HepG2 (cell line): ENCODE measurements around the gene ATP1A1. TPM values are rescaled to one million over a fixed set of nuclear protein-coding genes. Genes with fewer than 3 reads are reported as not detected.
A peak's percentile ranks its signal among the peaks of the same experiment; 100 is the strongest.

Experiments used
- ATAC-seq: fragments of 200-7000 bp; cut with Tn5 transposase; 3 replicates; pipeline ENCODE4 v1.9.1; 2020; ENCODE audit warnings: mild to moderate bottlenecking, moderate library complexity
- BruUV-seq: library from RNA; stranded (reverse); fragments of 400-500 nt; replicated peaks from 2 replicates; lab custom pipeline; 2021; lab: Mats Ljungman, UMichigan
- CTCF ChIA-PET: fragments of 300-600 bp; formaldehyde crosslinking; extraction: SDS; loops from one replicate; lab custom pipeline; 2021; ENCODE audit warnings: low total read pairs, inconsistent platforms, low intra/inter-chr PET ratio; lab: Yijun Ruan, JAX
- POLR2A ChIA-PET: fragments of 350-600 bp; sonication (Branson Sonifier 250); formaldehyde crosslinking; loops from one replicate; lab custom pipeline; 2020; ENCODE audit warnings: antibody characterized with exemption, inconsistent platforms; lab: Yijun Ruan, JAX
- DNase-seq: peaks from one replicate; pipeline ENCODE4 v3.0.0-alpha.2; 2015; ENCODE audit warnings: low spot score
- FAIRE-seq: peaks from 3 replicates; lab custom pipeline; 2011; peaks lifted over from hg19 to GRCh38; lab: Jason Lieb, UNC
- H2AFZ ChIP-seq: one replicate; pipeline ENCODE4 v1.6.1; 2011; ENCODE audit warnings: low read length, inconsistent platforms
- H3K27ac ChIP-seq: fragments of 300-600 bp; 3 replicates; pipeline ENCODE4 v1.8.0; 2011; ENCODE audit warnings: mixed run types, mild to moderate bottlenecking, mixed read lengths, low read length, inconsistent platforms; ENCODE audit not compliant: insufficient read depth; ENCODE audit errors: extremely low read length
- H3K27me3 ChIP-seq, 2 experiments: fragments of 200-600 bp in 1 of 2; 2 replicates in 1 of 2; 3 replicates in 1 of 2; pipeline versions ENCODE4 v1.6.0 to v1.8.0; 2011; ENCODE audit warnings: low read length in 2 of 2, mild to moderate bottlenecking in 2 of 2, moderate library complexity in 2 of 2, inconsistent platforms in 1 of 2; ENCODE audit not compliant: insufficient read depth in 2 of 2, control insufficient read depth in 1 of 2
- H3K36me3 ChIP-seq, 2 experiments: fragments of 200-600 bp in 1 of 2; replicated peaks in 1 of 2; 2 replicates in 1 of 2; 3 replicates in 1 of 2; pipeline versions ENCODE4 v1.5.1 to v1.8.0; 2011; ENCODE audit warnings: low read length in 2 of 2, inconsistent platforms in 1 of 2; ENCODE audit not compliant: insufficient read depth in 2 of 2, control insufficient read depth in 1 of 2
- H3K4me1 ChIP-seq: 2 replicates; pipeline ENCODE4 v1.5.1; 2012; ENCODE audit warnings: low read length, inconsistent platforms; ENCODE audit not compliant: insufficient read depth
- H3K4me2 ChIP-seq: 2 replicates; pipeline ENCODE4 v1.6.0; 2011; ENCODE audit warnings: low read depth, low read length, inconsistent platforms
- H3K4me3 ChIP-seq, 3 experiments: fragments of 200-600 bp in 1 of 3; sonication (generic), shearing (Covaris generic) in 1 of 3; replicated peaks in 1 of 3; 2 replicates each; pipeline ENCODE4 v1.5.1; 2011 to 2016; ENCODE audit warnings: low read length in 3 of 3, inconsistent platforms in 2 of 3, low read depth in 2 of 3, mild to moderate bottlenecking in 2 of 3, control low read depth in 1 of 3, mixed read lengths in 1 of 3; ENCODE audit not compliant: insufficient read depth in 1 of 3
- H3K79me2 ChIP-seq: one replicate; pipeline ENCODE4 v1.6.1; 2011; ENCODE audit warnings: low read length, inconsistent platforms; ENCODE audit not compliant: insufficient read depth
- H3K9ac ChIP-seq: 2 replicates; pipeline ENCODE4 v1.6.0; 2011; ENCODE audit warnings: mild to moderate bottlenecking, low read depth, low read length, inconsistent platforms; ENCODE audit not compliant: insufficient read depth
- H3K9me3 ChIP-seq: 2 replicates; pipeline ENCODE4 v1.5.1; 2012; ENCODE audit warnings: mild to moderate bottlenecking, low read length
- H4K20me1 ChIP-seq: 2 replicates; pipeline ENCODE4 v1.6.0; 2011; ENCODE audit warnings: inconsistent platforms, mild to moderate bottlenecking, low read length, moderate library complexity; ENCODE audit not compliant: insufficient read depth
- FOXP1 ChIP-seq, 2 experiments: fragments of 450-650 bp in 1 of 2; IDR thresholded peaks; 2 replicates each; pipeline ENCODE4 v1.6.1; 2017 to 2018; ENCODE audit warnings: antibody characterized with exemption in 1 of 2
- HHEX ChIP-seq: IDR thresholded peaks from 2 replicates; pipeline ENCODE4 v1.6.1; 2016; ENCODE audit warnings: control low read depth
- KAT2B ChIP-seq: fragments of 150-350 bp; IDR thresholded peaks from 2 replicates; pipeline ENCODE4 v1.6.1; 2014; ENCODE audit warnings: low read depth, low read length, borderline replicate concordance
- NFYC ChIP-seq: IDR thresholded peaks from 2 replicates; pipeline ENCODE4 v1.6.1; 2016; ENCODE audit warnings: missing genetic modification reagents, missing compliant biosample characterization
- POLR2G ChIP-seq: fragments of 200-400 bp; formaldehyde crosslinking; IDR thresholded peaks from 2 replicates; pipeline ENCODE4 v1.6.1; 2018; ENCODE audit warnings: mild to moderate bottlenecking, low read depth, low read length, moderate library complexity
- SRSF9 ChIP-seq: fragments of 200-400 bp; formaldehyde crosslinking; IDR thresholded peaks from 2 replicates; pipeline ENCODE4 v1.6.1; 2018; ENCODE audit warnings: borderline replicate concordance, mild to moderate bottlenecking, low read depth, low read length; ENCODE audit not compliant: insufficient read depth, poor library complexity, severe bottlenecking
- TBX3 ChIP-seq: fragments of 450-650 bp; IDR thresholded peaks from 2 replicates; pipeline ENCODE4 v1.6.1; 2017; ENCODE audit warnings: antibody characterized with exemption, mild to moderate bottlenecking, inconsistent platforms, borderline replicate concordance
- THAP11 ChIP-seq: IDR thresholded peaks from 2 replicates; pipeline ENCODE4 v1.6.1; 2016; ENCODE audit warnings: missing biosample characterization, missing genetic modification reagents
- TP53 ChIP-seq: sonication (generic); formaldehyde crosslinking; conservative IDR thresholded peaks from 2 replicates; pipeline ENCODE4 v1.4.0; 2020; ENCODE audit warnings: missing genetic modification reagents
- ZBTB3 ChIP-seq: sonication (generic); formaldehyde crosslinking; IDR thresholded peaks from 2 replicates; pipeline ENCODE4 v1.4.0; 2020; ENCODE audit warnings: low read depth, mild to moderate bottlenecking, moderate library complexity, missing genetic modification reagents, borderline replicate concordance
- ZNF441 ChIP-seq: sonication (generic); formaldehyde crosslinking; IDR thresholded peaks from 2 replicates; pipeline ENCODE4 v1.7.0; 2021; ENCODE audit warnings: missing genetic modification reagents, borderline replicate concordance
- ZNF619 ChIP-seq: sonication (generic); formaldehyde crosslinking; IDR thresholded peaks from 2 replicates; pipeline ENCODE4 v1.4.0; 2020; ENCODE audit warnings: mild to moderate bottlenecking, missing genetic modification reagents
- ZNF629 ChIP-seq: sonication (generic); formaldehyde crosslinking; conservative IDR thresholded peaks from 2 replicates; pipeline ENCODE4 v1.5.0; 2020; ENCODE audit warnings: missing genetic modification reagents
- WGBS: methylation state at CpG from one replicate; pipeline ENCODE4 v1.1.6; 2017; ENCODE audit warnings: low lambda C conversion rate; 5-methylcytosine and 5-hydroxymethylcytosine counted together
- in situ Hi-C: cut with HindIII; loops from 2 replicates; pipeline ENCODE4 v1.10.0; 2017; ENCODE audit warnings: low pct_unique_long_range_greater_than_20kb; ENCODE audit not compliant: extremely low pct_ligation_motif_present
- intact Hi-C: fragments of 100-400 bp; cut with micrococcal nuclease; formaldehyde crosslinking; loops from one replicate; pipeline ENCODE4 v1.10.0; 2022; ENCODE audit not compliant: unreplicated experiment
- polyA plus RNA-seq, 8 experiments: library from polyadenylated mRNA; depleted of rRNA in 3 of 8; stranded (reverse) in 7 of 8; unstranded in 1 of 8; fragments of >200 nt; fragmentation: Illumina TruSeq in 4 of 8; extraction: Trizol in 4 of 8; gene quantifications; 2 replicates each; pipeline versions ENCODE4 v1.2.1 to v1.2.3, GENCODE V29; 2011 to 2016; ENCODE audit warnings: low read depth in 4 of 8, missing spikeins in 1 of 8, mixed read lengths in 1 of 8; ENCODE audit not compliant: insufficient read depth in 1 of 8
- total RNA-seq, 5 experiments: library from RNA; depleted of rRNA; stranded (reverse); fragments of >200 nt; fragmentation: Illumina TruSeq; extraction: Trizol; gene quantifications; 2 replicates each; pipeline ENCODE4 v1.2.3, GENCODE V29; 2016; ENCODE audit warnings: low read depth in 1 of 5
- TF ChIP-seq, protein P1 (sequence below): sonication (generic); formaldehyde crosslinking; IDR thresholded peaks from 2 replicates; pipeline ENCODE4 v1.4.0; 2020; ENCODE audit warnings: mild to moderate bottlenecking, missing genetic modification reagents, borderline replicate concordance

The ATP1A1 gene
- total and polyA plus RNA-seq, 2 of the 13 experiments (the other 11 are each of a cell fraction or from before 2014, with no cell fraction given): 280 to 705 TPM

DNA sequence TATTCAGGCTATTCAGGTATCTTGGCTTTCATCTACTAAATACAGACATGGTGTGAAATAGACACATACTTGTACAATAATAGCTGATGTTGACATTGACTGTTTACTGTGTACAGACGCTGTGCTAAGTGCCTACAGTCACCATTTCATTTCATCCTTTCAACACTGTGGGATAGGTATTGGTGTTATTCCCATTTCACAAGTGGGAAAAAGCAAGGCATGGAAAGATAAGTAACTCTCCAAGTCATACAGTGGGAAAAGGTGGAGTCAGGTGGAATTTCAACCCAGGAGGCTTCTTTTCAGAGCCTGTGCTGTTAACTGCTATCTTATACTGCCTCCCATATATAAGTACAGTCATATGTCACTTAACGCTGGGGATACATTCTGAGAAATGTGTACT is 49.6 kb upstream of the ATP1A1 start:
- ChIA-PET CTCF (no interaction called here), POLR2A (no interaction called here)
- H2AFZ ChIP-seq: no peak overlapping the region
- H3K4me1 ChIP-seq: peaks cover 42% of the 10 kb centered on the region
- TF ChIP-seq HHEX (CRISPR knock-in tag) (peak; percentile 82), SRSF9 (no peak), ZBTB3 (CRISPR knock-in tag) (no peak), KAT2B (no peak), THAP11 (CRISPR knock-in tag) (no peak), ZNF619 (CRISPR knock-in tag) (no peak), ZNF441 (CRISPR knock-in tag) (no peak), ZNF629 (CRISPR knock-in tag) (peak; percentile 52), TP53 (CRISPR knock-in tag) (no peak), TBX3 (peak; percentile 92), NFYC (CRISPR knock-in tag) (no peak), POLR2G (no peak), FOXP1 (IDR thresholded peaks at IDR 0.05) (no peak), FOXP1 (CRISPR knock-in tag; IDR thresholded peaks at IDR 0.05) (peak; percentile 60)
- TF ChIP-seq, protein P1, sequence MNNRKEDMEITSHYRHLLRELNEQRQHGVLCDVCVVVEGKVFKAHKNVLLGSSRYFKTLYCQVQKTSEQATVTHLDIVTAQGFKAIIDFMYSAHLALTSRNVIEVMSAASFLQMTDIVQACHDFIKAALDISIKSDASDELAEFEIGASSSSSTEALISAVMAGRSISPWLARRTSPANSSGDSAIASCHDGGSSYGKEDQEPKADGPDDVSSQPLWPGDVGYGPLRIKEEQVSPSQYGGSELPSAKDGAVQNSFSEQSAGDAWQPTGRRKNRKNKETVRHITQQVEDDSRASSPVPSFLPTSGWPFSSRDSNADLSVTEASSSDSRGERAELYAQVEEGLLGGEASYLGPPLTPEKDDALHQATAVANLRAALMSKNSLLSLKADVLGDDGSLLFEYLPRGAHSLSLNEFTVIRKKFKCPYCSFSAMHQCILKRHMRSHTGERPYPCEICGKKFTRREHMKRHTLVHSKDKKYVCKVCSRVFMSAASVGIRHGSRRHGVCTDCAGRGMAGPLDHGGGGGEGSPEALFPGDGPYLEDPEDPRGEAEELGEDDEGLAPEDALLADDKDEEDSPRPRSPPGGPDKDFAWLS (CRISPR knock-in tag): no peak
- no peaks in the 10 kb centered on the region for H3K79me2 ChIP-seq
- ATAC-seq (no peak; the same call in 2 of the 3 replicates), FAIRE-seq (no peak), DNase-seq (no peak)
- no peaks in the 10 kb centered on the region for H3K36me3 ChIP-seq
- no peak overlapping the region for H3K9ac ChIP-seq
- no peak overlapping the region for H3K4me2 ChIP-seq
- 2% methylated on average over 2 of the region's 2 CpGs for WGBS
- BruUV-seq: no TSS peak
- peaks cover 0 to 8% of the 10 kb centered on the region in 2 experiments; a peak in 1 of 5 replicates for H3K27me3 ChIP-seq
- no peak overlapping the region for H3K27ac ChIP-seq
- H4K20me1 ChIP-seq: no peaks in the 10 kb centered on the region
- in situ Hi-C loops (no loop called here), intact Hi-C loops (no loop called here)
- H3K4me3 ChIP-seq: no peak overlapping the region
- no peaks in the 10 kb centered on the region for H3K9me3 ChIP-seq
